HG02938 (cell line): ENCODE data around the gene RPS19BP1.

Source experiments
- ATAC-seq: cut with Tn5 transposase; IDR thresholded peaks from one replicate; pipeline ENCODE4 v1.9.1; 2021; ENCODE audit warnings: mild to moderate bottlenecking, moderate library complexity; ENCODE audit not compliant: unreplicated experiment

Gene RPS19BP1

DNA sequence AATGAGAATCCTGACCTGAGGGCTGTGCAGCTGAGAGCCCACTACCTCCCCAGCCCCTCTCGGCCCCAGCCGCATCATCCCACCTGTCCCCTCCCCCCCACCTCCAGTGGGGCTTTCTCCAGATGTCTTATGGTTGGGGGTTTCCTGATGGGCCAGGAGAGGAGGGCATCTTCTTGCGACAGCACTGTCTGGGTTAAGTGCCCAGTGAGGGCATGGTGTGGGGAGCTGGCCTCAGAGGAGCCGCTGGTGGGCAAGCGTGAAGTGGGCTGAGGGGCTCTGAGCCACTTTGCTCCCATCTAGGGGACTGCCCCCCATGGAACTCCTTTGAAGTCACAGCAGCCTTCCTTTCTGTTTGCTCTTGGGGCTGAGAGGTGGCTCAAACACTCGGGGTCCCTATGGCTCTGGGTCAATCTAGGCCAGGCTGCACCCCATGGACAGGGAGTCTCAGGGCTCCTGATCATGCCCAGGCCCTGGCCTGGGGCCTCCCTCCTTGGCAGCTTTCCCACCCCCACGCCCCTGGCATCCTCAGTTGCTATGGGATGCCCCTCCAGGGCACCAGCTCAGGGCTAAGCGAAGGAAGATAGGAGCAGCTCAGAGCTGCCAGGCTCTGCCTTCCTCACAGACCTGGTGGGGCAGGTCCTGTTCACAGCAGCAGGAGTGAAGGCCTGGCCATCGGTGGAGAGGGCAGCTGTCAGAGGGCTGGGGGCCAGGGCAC lies 41.4 kb downstream of the RPS19BP1 start:
- no peak for ATAC-seq

DNA sequence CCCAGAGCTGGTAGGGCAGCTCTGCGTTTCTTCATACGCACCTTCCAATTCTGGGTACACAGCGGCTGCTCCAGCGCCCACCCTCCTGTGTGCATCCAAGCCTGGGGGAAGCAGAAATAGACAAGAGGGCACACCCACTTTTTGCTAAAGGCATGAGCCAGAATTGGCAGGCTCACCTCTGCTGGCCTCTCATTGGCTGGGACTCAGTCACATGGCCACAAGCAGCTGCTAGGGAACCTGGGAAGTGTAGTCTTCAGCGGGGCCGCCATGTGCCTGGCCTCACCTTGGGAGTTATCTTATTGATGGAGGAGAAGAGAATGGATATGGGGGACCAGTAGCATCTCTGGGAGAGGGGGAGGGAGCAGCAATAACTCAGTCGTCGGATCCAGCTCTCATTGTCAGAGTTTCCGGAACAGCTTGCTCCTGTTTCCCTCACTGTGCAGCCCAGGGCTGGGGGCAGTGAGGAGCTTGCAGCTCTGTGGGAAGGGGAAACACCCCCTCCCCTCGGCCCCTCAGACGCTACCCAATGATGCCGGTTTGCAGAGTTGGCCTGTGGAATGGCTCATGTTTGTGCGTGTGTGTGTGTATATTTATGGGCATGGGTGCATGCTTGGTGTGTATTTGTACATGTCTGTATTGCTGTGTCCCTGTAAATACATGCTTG lies 42.3 kb downstream of the RPS19BP1 start:
- peak; percentile 74 for ATAC-seq

DNA sequence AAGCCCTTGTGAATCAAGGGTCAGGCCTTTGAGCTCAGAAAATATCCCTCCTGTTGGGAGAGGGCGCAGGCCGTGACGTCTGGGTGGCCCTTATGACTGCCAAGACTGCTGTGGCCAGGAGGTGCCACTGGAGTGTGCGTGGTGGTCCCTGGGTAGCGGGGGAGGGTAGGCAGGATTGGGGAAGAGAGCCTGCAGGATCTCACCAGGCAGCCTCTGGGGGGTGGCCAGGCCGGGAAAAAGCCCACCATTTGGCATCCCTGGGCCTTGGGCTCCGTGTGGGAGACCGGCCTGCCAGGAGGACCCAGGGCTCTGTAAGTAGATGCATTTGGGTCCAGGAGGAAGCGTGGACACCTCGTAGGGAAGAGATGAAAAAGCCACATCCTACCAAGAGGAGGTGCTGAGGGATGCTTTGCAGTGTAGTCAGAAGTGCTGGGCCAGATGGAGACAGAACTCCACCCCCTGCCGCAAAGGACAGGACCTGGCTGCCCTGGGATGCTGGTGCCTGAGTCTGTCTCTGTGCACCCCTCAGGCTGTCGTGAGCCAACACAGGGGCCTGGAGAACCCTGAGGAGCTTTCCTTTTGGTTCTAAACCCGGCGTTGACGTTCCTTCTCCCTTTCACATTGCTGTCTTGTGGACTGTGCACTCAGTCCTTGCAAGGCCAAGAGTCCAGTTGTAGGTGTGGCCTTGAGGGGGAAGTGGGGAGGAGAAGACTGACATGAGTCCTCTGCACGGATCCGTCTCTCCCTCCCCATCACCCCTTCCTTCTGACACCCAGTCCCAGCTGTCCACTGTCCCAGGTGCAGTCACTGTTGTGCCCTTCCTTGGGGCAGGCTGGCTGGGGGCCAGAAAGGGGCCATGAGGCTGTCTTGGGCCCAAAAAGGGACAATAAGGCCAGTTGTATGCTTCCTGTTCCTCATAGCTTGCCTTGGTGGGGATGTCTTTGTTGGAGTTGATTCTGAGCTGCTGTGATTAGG lies 43.2 kb downstream of the RPS19BP1 start:
- ATAC-seq, result no peak

DNA sequence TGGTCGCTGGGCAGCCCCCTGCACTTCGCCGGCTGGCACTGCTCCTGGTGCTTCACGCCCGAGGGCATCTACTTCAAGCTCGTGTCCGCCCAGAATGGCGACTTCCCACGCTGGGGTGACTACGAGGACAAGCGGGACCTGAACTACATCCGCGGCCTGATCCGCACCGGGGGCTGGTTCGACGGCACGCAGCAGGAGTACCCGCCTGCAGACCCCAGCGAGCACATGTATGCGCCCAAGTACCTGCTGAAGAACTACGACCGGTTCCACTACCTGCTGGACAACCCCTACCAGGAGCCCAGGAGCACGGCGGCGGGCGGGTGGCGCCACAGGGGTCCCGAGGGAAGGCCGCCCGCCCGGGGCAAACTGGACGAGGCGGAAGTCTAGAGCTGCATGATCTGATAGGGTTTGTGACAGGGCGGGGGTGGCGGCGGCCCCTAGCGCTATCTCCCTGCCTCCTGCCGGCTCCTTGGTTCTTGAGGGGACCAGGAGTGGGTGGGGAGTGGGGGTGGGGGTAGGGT lies 43.9 kb downstream of the RPS19BP1 start:
- ATAC-seq, result no peak

DNA sequence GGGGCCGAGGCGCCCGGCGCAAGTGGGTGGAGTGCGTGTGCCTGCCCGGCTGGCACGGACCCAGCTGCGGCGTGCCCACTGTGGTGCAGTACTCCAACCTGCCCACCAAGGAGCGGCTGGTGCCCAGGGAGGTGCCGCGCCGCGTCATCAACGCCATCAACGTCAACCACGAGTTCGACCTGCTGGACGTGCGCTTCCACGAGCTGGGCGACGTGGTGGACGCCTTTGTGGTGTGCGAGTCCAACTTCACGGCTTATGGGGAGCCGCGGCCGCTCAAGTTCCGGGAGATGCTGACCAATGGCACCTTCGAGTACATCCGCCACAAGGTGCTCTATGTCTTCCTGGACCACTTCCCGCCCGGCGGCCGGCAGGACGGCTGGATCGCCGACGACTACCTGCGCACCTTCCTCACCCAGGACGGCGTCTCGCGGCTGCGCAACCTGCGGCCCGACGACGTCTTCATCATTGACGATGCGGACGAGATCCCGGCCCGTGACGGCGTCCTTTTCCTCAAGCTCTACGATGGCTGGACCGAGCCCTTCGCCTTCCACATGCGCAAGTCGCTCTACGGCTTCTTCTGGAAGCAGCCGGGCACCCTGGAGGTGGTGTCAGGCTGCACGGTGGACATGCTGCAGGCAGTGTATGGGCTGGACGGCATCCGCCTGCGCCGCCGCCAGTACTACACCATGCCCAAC lies 44.6 kb downstream of the RPS19BP1 start:
- no peak for ATAC-seq

DNA sequence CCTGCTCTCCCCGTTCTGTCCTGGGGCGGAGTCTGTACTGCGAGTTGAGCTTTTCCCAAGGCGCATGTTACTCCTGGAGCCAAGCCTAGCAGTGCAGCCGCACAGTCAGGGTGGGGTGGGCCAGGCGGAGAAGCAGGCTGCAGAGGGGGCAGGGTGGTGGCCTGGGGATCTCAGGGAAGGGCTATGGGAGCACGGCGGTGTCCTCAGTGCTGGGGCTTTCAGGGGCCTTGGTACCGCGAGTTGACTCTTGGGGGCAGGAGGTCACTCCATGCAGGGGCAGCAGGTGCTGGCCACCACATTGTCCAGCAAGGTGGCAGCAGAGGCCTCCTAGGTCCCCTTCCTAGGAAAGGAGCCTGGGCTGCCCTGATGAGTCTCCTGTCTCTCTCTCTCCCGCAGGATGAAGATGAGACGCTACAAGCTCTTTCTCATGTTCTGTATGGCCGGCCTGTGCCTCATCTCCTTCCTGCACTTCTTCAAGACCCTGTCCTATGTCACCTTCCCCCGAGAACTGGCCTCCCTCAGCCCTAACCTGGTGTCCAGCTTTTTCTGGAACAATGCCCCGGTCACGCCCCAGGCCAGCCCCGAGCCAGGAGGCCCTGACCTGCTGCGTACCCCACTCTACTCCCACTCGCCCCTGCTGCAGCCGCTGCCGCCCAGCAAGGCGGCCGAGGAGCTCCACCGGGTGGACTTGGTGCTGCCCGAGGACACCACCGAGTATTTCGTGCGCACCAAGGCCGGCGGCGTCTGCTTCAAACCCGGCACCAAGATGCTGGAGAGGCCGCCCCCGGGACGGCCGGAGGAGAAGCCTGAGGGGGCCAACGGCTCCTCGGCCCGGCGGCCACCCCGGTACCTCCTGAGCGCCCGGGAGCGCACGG lies 45.4 kb downstream of the RPS19BP1 start:
- no peak for ATAC-seq

DNA sequence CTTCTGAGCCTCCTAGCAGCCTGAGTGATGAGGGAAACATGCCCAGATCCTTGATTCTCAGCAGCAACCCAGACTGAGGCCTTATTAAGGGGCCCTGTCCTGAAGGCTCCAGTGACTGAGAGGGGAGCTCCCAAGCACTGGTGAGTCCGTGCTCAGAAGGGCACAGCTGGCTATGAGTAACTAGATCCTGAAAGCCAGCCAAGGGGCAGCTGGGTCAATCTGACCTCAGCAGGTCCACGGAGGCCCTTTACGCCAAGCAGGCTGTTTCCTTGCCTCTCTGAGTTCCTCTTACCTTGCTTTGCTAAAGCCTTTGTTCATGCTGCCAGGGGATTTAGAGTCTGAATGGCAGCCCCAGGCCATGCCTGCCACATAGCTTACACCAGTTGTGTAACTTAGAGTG lies 49.8 kb downstream of the RPS19BP1 start:
- no peak for ATAC-seq

DNA sequence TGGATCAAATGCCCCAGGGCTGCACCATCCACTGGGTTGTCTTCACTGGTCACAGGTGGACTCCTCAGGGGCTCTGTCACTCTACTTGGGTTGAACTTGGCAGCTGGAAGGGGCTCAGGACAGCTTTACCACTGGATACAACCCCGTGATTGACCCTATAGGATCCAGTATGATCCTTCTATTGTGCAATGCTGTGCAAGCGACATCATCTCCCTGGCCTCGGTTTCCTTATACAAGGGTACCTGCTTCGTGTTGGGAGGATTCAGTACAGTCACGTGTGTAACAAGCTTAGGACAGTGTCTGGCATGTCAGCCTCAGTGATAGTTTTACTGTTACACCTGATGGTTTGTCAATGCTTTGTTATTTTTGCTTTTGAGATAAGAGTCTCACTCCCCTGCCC lies 51.0 kb downstream of the RPS19BP1 start:
- ATAC-seq, result no peak

DNA sequence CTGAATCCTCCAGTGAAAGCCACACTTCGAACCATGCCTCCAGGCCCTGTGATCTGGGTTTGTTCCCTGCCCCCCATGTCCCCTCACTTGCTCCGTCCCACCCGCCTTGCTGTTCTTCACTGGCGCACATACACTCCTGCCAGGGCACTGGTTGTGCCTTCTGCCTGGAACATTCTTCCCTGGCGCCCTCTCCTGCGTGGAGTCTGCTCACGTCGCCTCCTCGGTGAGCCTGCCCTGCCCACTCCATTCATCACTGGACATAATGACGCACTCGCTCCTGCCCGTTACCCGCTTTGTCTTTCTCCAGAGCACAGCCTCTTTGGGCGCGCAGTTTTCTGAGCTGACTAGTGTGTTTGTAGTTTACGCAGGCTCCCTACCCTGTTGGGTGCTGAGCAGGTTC lies 51.5 kb downstream of the RPS19BP1 start:
- no peak for ATAC-seq

DNA sequence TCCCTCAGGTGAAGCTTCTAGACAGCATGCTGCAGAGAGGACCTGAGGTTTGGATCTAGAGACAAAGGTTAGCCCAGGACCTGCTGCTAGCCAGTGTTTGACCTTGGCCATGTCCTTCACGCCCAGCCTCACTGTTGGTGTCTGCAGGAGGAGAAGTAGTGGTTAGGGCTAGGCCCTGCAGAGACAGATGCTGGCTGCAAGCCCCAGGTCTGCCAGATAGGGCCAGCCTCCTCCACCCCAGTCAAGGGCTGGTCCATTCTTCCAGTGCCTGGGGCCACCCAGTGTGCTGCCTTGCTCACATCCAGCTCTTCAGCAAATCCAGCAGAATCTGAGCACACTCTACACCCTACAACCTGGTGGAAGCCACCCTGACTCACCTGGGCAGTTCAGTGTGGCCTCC lies 52.0 kb downstream of the RPS19BP1 start:
- no peak for ATAC-seq

DNA sequence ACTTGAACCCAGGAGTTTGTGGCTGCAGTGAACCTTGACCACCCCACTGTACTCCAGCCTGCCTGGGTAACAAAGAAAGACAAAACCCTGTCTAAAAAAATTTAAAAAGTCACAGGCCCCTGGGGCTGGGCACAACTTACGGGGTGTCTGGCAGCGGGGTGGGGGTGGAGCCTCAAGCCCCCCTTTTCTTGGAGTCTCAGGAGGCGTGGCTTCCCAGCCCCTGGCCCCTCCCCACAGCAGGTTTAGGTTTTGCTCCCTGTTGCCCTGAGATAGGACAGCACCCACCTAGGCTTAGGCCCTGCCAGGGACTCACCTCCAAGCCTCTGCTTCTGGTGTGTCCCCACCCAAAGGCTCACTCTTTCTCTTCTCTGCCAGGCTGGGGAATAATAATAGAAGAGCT lies 53.3 kb downstream of the RPS19BP1 start:
- ATAC-seq, result no peak
